Measurements from ENCODE around the gene SERPINA5.

- TF ChIP-seq CTCF (IDR thresholded peaks at IDR 0.05) = no peak
- TF ChIP-seq POLR2A (IDR thresholded peaks at IDR 0.05) = no peak
Observed at GRCh38 chr14:94568186-94568585, 13.0 kb upstream of the SERPINA5 start.

All from right lobe of liver (tissue), 4 donors.